HG03378 (cell line): ENCODE results near the gene SLC25A45.

ENCODE experiments used
- ATAC-seq: cut with Tn5 transposase; IDR thresholded peaks from one replicate; pipeline ENCODE4 v1.9.1; 2021; ENCODE audit warnings: mild to moderate bottlenecking, moderate library complexity; ENCODE audit not compliant: unreplicated experiment

The SLC25A45 gene

DNA sequence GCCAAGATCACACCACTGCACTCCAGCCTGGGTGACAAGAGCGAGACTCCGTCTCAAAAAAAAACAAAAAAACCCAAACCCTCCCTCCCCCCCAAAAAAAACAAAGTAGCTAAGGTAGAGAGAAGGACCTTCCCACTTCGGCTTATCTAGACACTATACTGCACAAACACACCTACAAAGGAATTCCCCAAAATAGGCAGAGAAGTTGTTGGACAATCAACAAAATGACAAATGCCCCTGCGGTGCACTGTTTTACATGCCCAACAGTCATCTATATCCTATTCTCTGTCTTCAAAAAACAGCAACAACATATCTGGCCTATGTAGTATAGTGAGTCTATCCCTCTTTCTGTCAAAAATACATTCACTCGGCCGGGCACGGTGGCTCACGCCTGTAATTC, 55.4 kb downstream of the SLC25A45 start:
- ATAC-seq, result no peak

- no peak for ATAC-seq
Observed at GRCh38 chr11:65325435-65325834, 57.0 kb downstream of the SLC25A45 start.
